ENCODE results near the gene HHAT.

Gene HHAT

DNA sequence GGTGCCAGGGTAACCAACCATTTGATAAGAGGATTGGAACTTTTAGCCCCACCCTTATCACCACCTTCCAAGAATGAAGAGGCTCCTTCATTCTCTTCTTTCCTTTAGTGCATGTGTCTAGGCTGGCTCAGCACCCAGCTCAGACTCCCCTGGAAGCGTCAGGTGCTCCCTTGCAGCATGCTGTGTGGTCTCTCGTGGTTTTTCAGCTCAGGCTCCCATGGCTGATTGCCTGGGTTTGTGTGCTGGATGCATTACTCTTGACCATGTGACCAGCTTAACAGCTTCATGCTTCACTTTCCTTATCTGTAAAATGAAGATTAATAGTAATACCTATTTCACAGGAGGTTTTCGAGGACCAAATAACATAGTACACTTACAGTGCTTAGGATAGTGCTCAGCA, 198.4 kb downstream of the HHAT start:
- TF ChIP-seq, protein P1, sequence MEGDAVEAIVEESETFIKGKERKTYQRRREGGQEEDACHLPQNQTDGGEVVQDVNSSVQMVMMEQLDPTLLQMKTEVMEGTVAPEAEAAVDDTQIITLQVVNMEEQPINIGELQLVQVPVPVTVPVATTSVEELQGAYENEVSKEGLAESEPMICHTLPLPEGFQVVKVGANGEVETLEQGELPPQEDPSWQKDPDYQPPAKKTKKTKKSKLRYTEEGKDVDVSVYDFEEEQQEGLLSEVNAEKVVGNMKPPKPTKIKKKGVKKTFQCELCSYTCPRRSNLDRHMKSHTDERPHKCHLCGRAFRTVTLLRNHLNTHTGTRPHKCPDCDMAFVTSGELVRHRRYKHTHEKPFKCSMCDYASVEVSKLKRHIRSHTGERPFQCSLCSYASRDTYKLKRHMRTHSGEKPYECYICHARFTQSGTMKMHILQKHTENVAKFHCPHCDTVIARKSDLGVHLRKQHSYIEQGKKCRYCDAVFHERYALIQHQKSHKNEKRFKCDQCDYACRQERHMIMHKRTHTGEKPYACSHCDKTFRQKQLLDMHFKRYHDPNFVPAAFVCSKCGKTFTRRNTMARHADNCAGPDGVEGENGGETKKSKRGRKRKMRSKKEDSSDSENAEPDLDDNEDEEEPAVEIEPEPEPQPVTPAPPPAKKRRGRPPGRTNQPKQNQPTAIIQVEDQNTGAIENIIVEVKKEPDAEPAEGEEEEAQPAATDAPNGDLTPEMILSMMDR (IDR thresholded peaks at IDR 0.05; ENCODE audit: low read depth, low read length, missing control alignments): no peak
- DNase-seq (ENCODE audit: extremely low read depth, low read depth): no peak
- H3K4me3 ChIP-seq (replicated peaks; ENCODE audit: low read depth, low read length): no peak overlapping the region

DNA sequence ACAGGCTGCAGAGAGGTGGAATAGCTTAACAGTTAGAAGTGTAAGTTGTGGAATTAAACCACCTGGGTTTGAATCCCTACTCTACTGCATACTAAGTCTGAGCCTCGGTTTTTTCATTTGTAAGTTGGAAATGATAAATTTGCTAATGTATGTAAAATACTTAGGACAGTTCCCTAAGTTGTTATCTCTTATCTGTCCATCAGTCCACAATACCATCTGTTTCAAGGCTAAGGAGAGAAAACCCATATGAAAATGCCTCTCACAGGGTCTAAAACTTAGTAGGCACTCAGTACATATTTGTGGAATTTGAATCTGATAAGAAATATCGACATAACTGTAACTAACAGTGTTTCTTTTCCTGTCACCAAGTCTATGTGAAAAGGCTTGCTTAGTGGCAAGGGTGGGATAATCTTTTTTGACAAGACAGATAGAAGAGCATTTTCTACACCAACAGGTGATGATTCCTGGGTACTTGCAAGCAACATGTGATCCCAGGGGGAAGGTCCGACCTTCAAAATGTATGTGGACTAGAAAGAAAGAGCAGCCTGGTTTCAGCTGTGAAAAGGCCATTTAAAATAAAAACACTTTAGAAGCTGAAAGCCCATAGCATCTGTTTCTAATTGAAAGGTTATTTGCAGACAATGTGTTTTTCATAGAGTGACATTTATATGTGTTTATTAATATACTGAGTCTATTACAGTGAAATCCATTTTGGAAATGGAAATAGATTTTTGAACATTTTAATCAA, 202.9 kb downstream of the HHAT start:
- peak; percentile 7 for DNase-seq (ENCODE audit: extremely low read depth, low read depth)
- no peak overlapping the region for H3K4me3 ChIP-seq (replicated peaks; ENCODE audit: low read depth, low read length)
- TF ChIP-seq, protein P1 (IDR thresholded peaks at IDR 0.05; ENCODE audit: low read depth, low read length, missing control alignments): no peak

DNA sequence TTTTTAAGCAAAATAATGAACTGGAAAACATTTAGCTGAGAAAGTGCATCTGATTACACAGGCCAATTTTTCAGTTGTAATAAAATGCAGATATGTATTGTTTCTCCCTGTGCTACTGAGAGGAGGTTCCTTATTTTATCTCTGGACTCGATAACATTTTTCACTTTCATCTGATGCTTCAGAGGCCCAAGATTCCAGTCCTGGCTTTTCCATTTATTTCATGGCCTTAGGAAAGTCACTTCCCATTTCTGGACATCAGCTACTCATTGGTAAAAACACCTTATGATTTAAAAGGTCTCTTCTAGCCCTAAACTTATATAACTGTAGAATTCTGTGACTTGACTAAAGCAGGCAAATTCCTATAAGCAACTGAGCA, 203.5 kb downstream of the HHAT start:
- DNase-seq (ENCODE audit: extremely low read depth, low read depth): no peak
- TF ChIP-seq, protein P1 (IDR thresholded peaks at IDR 0.05; ENCODE audit: low read depth, low read length, missing control alignments): no peak

DNA sequence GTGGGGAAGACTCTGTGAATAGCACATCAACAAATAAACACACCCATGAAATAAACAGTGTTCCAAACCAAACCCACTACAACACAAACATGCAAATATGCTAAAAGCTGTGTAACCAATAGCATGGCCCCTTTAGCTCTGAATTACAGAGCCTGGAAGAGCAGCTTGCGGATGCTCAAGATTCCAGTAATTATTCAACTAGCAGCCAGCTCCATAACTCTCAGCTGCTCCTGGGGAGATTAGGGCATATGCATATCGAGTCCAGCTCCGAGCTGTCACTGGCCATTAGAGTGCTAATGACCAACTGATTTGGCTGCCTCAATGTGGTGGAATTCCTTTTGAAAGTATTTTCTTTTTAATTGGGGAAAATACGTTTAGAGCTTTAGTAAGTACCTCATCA, 207.1 kb downstream of the HHAT start:
- H3K4me3 ChIP-seq (replicated peaks; ENCODE audit: low read depth, low read length): no peak overlapping the region
- TF ChIP-seq, protein P1 (IDR thresholded peaks at IDR 0.05; ENCODE audit: low read depth, low read length, missing control alignments): no peak
- DNase-seq (ENCODE audit: extremely low read depth, low read depth): no peak

More for the DNA sequence above, 203.5 kb downstream of the HHAT start:
- H3K4me3 ChIP-seq (replicated peaks; ENCODE audit: low read depth, low read length): no peak overlapping the region

DNA sequence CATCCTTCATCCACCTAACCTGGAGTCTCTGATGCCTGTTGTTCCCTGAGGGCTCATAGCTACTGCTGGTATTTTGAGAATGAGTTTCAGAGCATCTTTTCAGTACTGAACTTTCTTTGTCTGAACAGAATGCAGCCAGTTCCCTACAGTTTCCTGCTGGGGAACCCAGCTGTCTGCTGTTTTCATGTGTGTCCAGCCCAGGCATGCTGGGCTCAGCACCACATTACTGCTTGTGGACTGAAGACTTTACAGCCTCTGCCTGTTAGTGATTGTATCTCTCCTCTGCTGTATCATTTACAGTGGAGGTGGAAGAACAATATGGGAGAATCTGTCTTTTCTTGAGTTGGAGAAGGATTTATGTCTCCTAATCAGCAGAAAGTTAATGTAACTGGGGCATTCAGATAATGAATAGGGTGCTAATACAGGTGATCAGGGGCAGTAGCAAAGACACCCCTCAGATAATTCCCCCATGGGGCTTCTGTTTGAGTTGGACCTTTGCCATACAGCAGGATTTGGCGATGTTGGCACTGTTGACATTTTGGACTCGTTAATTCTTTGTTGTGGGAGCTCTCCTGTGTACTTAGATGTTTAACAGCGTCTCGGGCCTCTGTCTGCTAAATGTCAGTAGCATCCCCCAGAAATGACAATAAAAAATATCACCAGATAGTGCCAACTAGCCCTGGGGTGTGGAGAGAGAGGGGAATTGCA, 207.7 kb downstream of the HHAT start:
- TF ChIP-seq, protein P1 (IDR thresholded peaks at IDR 0.05; ENCODE audit: low read depth, low read length, missing control alignments): no peak
- no peak for DNase-seq (ENCODE audit: extremely low read depth, low read depth)
- no peak overlapping the region for H3K4me3 ChIP-seq (replicated peaks; ENCODE audit: low read depth, low read length)

DNA sequence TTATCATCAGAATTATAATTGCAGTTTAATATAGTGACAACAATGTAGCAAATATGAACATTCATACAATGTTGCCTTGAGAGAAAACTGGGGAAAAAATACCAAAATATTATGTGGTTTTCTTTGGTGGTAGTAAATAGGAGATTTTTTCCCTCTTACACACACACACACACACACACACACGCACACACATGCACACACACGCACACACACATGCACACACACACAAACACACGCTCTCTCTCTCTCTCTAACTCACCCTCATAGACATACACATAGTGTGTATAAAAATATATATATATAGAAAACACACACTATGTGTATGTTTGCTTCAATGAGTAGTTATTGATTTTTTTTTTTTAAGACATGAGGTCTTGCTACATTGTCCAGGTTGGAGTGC, 211.6 kb downstream of the HHAT start:
- no peak for DNase-seq (ENCODE audit: extremely low read depth, low read depth)
- TF ChIP-seq, protein P1 (IDR thresholded peaks at IDR 0.05; ENCODE audit: low read depth, low read length, missing control alignments): no peak
- H3K4me3 ChIP-seq (replicated peaks; ENCODE audit: low read depth, low read length): no peak overlapping the region

Data from HFF-Myc (cell line).